ENCODE results near the gene RBL1. TPM values are rescaled to one million over a fixed set of nuclear protein-coding genes. Genes with fewer than 3 reads are reported as not detected.

RBL1 gene, protein sequence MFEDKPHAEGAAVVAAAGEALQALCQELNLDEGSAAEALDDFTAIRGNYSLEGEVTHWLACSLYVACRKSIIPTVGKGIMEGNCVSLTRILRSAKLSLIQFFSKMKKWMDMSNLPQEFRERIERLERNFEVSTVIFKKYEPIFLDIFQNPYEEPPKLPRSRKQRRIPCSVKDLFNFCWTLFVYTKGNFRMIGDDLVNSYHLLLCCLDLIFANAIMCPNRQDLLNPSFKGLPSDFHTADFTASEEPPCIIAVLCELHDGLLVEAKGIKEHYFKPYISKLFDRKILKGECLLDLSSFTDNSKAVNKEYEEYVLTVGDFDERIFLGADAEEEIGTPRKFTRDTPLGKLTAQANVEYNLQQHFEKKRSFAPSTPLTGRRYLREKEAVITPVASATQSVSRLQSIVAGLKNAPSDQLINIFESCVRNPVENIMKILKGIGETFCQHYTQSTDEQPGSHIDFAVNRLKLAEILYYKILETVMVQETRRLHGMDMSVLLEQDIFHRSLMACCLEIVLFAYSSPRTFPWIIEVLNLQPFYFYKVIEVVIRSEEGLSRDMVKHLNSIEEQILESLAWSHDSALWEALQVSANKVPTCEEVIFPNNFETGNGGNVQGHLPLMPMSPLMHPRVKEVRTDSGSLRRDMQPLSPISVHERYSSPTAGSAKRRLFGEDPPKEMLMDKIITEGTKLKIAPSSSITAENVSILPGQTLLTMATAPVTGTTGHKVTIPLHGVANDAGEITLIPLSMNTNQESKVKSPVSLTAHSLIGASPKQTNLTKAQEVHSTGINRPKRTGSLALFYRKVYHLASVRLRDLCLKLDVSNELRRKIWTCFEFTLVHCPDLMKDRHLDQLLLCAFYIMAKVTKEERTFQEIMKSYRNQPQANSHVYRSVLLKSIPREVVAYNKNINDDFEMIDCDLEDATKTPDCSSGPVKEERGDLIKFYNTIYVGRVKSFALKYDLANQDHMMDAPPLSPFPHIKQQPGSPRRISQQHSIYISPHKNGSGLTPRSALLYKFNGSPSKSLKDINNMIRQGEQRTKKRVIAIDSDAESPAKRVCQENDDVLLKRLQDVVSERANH
- total RNA-seq = 1.4 and 1.5 TPM in 2 replicates

DNA sequence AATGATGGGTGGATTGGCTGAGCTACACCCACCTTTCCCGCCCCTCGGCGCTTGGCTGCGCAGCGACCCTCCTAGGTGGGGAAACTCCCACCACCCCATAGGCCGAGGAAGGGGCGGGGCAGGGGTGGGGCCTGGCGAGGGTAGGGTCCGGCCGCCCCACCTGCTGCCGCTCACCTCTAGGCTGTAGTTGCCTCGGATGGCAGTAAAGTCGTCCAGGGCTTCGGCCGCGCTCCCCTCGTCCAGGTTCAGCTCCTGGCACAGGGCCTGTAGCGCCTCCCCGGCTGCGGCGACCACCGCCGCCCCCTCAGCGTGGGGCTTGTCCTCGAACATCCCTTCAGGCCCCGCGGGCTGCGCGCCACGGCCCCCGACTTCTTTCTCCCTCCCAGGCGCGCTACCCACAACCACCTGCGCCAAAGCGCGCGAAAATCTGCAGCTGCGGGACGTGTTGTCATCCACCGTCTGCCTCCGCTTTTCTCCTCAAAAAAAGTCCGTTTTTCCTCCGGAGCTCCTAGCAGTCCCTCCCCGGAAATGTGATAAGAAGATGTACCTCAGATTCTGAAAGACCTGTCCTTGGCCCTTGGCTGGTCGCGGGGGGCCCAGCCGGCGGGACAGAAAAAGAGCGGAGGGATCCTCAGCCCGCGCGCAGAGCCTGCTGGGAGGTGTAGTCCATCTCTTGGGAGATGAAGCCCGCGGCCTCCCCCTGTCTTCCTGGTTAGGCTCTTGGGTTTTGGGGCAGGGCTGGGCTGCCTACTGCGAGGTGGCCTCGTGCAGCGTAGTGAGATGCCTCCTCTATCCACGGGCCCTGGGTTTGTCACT lies at the start of gene RBL1:
RBL1 (minus strand) TSS at position 399 of the 816 bp plus-strand sequence; CDS start at position 330, 69 bp downstream.

GRCh38 chr20:36951198-36951978 lies 144.4 kb downstream of the RBL1 start, which contains the start of gene SAMHD1:
Gene SAMHD1 (minus strand): TSS chr20:36951708. CDS start chr20:36951643, 65 bp downstream.

Other genes starting within 250 kb of the RBL1 start
- gene TLDC2, start 219.9 kb downstream of the RBL1 start, total RNA-seq = not detected in 2 replicates
- gene SAMHD1, start 144.3 kb downstream of the RBL1 start, total RNA-seq = 135 and 143 TPM in 2 replicates
- 229 and 237 TPM in 2 replicates for gene RPN2, start 83.3 kb upstream of the RBL1 start, total RNA-seq
- 1.3 and 1.4 TPM in 2 replicates for gene MROH8, start 83.6 kb upstream of the RBL1 start, total RNA-seq
- not detected in 2 replicates for gene GHRH, start 165.8 kb upstream of the RBL1 start, total RNA-seq
- 25.2 and 26.8 TPM in 2 replicates for gene MANBAL, start 193.7 kb upstream of the RBL1 start, total RNA-seq